GM19351 (cell line): ENCODE data around the gene MAP7D2.
A peak's percentile ranks its signal among the peaks of the same experiment; 100 is the strongest.

Source experiments
- ATAC-seq: cut with Tn5 transposase; IDR thresholded peaks from one replicate; pipeline ENCODE4 v1.9.1; 2021; ENCODE audit warnings: mild to moderate bottlenecking, moderate library complexity; ENCODE audit not compliant: unreplicated experiment

Gene MAP7D2

GRCh38 chrX:19981947-19982346, 134.8 kb downstream of the MAP7D2 start:
- no peak for ATAC-seq

GRCh38 chrX:19975845-19976244, 140.9 kb downstream of the MAP7D2 start:
- ATAC-seq = no peak

GRCh38 chrX:19972984-19973383, 143.7 kb downstream of the MAP7D2 start:
- ATAC-seq = no peak

GRCh38 chrX:19968276-19968675, 148.4 kb downstream of the MAP7D2 start:
- ATAC-seq = no peak

- no peak for ATAC-seq
Observed at GRCh38 chrX:19966056-19966455, 150.7 kb downstream of the MAP7D2 start.

GRCh38 chrX:19964017-19964710, 152.5 kb downstream of the MAP7D2 start:
- peak; percentile 94 for ATAC-seq

- ATAC-seq = no peak
Observed at GRCh38 chrX:19960913-19961312, 155.8 kb downstream of the MAP7D2 start.

GRCh38 chrX:19958552-19959486, 157.9 kb downstream of the MAP7D2 start:
- no peak for ATAC-seq

GRCh38 chrX:19956923-19957322, 159.8 kb downstream of the MAP7D2 start:
- ATAC-seq = no peak
